ENCODE data around the gene PRKCB.

Gene PRKCB

GRCh38 chr16:24166661-24167528 is 331.1 kb downstream of the PRKCB start:
- DNase-seq (ENCODE audit: low read depth, low spot score): no peak

GRCh38 chr16:24168856-24169255 is 333.1 kb downstream of the PRKCB start:
- DNase-seq (ENCODE audit: low read depth, low spot score): no peak

GRCh38 chr16:24170407-24170806 is 334.6 kb downstream of the PRKCB start:
- DNase-seq (ENCODE audit: low read depth, low spot score): no peak

DNA sequence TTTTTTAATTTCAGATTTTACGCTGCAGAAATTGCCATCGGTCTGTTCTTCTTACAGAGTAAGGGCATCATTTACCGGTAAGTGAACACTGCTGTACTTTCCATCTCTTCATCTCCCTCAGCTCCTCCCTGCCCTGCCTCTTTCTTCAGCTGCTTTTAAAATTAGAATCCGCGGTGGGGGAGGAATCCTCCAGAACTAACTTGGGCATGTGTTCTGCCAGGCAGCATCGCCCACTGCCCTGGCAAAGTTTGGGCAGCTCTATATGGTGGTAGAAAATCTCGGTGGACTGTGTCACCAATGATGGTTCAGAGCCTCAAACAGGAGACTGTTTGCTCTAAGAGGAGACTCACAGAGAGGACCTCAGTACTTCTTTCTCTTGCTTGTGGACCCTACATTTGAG is 338.7 kb downstream of the PRKCB start:
- DNase-seq (ENCODE audit: low read depth, low spot score): no peak

DNA sequence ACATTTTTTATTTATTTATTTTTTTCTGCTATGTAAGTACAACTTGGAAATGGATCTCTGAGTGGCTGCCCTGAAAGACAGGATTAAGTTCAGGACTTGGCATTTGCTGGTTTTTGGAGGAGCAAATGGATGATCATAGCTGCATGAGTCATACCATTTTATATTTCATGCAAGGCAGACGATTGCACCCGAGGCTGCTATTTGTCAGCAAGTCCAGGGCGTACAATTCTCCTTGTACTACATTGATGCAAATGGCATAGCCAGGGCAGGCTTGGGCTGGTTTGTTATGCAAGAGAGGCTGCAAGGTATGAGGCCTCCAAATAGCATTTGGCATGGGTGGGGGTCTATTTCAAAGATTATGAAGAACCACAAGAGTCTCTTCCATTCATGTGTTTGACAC is 339.2 kb downstream of the PRKCB start:
- DNase-seq (ENCODE audit: low read depth, low spot score): no peak

DNA sequence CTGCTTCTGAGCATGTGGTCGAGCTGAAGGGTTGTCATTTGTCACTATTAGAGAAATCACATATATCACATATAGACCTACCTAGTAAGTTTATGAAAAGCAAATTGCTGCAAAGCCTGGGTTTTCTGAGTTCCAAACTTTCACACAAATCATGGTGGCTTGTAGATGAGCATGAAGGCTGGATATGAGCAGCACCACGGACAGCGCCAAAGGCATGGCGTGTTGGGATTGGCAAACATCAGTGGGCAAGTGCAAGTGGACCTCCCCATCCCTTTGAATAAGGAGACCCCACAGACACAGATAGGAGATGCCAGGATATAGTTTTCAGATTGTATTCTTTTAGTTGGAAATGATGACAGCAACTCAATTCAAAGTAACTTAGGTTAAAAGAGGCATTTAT is 342.7 kb downstream of the PRKCB start:
- DNase-seq (ENCODE audit: low read depth, low spot score): no peak

DNA sequence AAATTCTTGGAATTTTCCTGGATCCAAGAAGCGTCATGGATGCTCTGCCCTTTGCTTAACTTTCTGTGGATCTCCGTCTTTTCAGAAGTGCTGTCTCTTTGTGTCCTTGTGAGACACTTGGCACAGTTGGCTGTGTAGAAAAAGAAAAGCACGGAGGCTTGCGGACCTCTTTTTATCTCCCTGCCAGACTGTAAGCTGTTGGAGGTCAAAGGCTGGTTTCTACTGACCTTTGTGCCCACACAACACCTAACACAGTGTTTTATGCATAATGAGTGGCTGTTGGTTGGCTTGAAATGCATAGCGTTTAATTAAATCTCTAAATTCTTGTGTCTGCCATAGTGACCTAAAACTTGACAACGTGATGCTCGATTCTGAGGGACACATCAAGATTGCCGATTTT is 344.7 kb downstream of the PRKCB start:
- no peak for DNase-seq (ENCODE audit: low read depth, low spot score)

GRCh38 chr16:24188021-24188542 is 352.3 kb downstream of the PRKCB start:
- DNase-seq (ENCODE audit: low read depth, low spot score): no peak

DNA sequence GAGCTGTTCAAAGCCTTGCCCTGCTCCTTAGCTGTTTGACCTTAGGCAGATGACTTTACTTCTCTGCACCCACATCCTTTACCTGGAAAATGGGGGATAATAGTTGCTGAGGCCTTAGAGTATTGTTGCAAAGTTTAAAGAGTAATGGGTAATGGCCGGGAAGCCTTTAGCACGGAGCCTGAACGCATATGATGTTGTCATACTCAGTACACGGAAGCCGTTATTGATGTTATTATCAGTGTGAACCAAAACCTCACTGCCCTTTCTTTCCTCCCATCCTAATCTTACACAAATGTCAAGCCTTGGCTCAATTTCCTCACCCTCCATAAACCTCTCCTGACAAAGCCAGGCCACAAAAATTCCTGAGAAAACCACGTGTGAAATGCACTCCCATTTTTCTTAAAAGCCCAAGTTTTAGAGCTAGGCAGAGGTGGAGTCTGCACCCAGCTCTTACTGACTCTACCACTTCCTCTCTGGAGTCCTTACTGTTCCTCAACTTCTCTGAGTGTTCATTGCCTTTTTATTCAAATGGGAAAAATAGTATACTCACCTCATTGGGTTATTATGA is 353.1 kb downstream of the PRKCB start:
- no peak for DNase-seq (ENCODE audit: low read depth, low spot score)

- no peak for DNase-seq (ENCODE audit: low read depth, low spot score)
Observed at GRCh38 chr16:24189941-24190340, 354.2 kb downstream of the PRKCB start.

DNA sequence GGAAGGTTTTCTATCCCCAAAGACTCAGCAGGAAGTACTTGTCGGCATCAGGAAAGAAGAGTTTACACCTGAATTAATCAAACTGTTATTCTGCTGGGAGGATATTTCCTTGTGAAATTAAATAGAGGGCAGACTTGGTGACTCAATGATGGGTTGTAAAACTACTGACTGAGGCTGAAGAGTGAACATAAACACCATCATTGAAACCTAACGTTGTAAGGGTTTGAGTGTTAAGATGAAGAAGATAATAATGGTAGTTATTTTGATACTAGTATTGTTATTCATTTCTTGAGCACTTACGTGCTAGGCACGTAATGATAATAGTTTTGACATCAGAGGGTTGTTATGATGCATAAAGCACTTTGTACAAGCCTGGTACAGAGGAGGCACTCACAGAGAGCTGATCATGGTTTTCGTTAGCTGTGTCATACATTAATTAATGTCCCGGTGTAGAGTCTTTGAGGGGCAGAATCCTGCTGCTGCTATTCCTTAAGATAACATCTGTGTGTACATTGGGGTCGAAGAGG is 356.2 kb downstream of the PRKCB start:
- DNase-seq (ENCODE audit: low read depth, low spot score): no peak

DNA sequence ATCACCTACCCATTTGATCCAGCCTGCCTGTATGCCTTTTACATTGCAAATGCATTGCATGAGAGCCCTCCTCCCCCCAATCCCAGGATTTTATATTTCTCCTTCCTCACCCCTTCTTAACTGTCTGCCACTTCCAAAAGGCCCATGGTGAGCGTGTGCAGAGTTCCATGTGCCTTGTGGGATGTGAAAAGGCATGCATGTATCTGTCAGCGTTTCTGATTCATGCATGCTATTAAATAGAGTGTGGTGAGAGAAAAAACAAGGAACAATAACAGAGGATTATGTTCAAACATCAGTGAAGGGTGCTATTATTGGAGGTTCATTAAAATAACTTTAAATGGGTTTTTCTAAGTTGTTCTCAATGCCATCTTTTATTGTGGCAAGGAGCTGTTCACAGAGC is 359.4 kb downstream of the PRKCB start:
- DNase-seq (ENCODE audit: low read depth, low spot score): no peak

DNA sequence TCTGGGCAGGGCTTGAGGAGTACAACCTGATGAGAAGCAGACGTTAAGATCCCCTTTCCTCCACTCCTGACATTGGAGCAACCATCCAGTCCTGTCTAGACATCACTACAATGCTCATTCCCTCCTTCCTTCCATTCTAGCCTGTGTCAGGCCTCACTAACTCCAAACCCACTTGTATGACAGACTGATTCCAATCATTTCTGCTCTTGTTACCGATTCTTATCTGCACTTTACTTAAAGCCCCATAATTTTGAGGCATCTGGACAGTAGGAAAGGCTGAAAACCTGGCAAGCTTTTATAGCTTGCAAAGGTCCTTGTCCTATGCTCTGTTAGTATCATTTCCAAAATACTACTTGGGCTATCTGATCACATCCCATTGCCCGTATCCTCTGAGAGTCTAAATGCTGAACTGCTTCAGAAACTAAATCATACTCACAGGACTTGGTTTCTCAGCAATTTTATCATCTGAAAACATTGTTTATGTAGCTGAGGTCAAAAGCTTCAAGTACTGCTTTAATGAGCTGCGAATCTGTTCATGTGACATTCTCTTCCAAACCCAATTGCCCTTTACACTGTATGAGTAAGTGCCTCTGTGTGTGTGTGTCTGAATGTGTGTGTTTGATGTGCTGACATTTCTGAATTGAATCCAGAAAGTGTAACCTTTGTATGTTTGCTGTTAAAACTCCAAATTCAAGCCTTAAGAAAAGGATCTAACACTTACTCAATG is 363.2 kb downstream of the PRKCB start:
- DNase-seq (ENCODE audit: low read depth, low spot score): no peak

GRCh38 chr16:24203675-24204074 is 367.9 kb downstream of the PRKCB start:
- no peak for DNase-seq (ENCODE audit: low read depth, low spot score)

DNA sequence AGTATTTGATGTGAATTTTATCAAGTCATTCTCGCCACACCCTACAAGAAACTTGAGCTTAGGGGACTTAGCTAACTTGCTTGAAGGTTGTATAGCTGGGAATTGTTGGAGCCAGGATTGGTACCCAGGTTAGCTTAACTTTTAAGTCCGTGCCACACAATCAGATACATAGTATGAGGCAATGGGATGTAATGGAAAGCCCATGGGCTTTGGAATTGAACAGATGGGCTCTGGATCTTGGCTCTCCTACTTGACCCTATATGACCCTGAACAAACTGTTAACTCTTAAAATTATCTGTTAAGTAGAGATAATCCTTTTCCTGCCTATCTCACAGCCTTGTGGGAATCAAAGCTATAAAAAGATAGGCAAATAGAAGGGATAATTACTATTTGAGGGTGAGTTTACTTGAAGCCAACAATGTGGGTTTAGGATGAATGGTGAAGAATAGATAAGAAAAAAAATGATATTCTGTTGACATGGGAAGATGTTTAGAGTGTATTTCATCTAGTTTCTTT is 368.4 kb downstream of the PRKCB start:
- DNase-seq (ENCODE audit: low read depth, low spot score): no peak

DNA sequence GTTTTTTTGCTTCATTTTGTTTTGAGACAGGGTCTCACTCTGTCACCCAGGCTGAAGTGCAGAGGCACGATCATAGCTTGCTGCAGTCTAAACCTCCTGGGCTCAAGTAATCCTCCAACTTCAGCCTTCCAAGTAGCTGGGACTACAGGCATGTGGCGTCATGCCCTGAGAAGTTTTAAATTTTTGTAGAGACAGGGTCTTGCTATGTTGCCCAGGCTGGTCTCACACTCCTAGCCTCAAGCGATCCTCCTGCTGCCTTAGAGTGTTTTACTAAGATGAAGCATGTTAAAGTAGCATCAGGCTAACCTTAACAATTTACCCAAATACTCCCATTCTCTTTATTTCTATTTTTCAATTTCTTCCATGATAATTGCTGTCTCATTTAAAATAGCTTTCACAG is 371.1 kb downstream of the PRKCB start:
- no peak for DNase-seq (ENCODE audit: low read depth, low spot score)

- no peak for DNase-seq (ENCODE audit: low read depth, low spot score)
Observed at GRCh38 chr16:24208710-24209109, 372.9 kb downstream of the PRKCB start.

GRCh38 chr16:24214992-24215391 is 379.2 kb downstream of the PRKCB start:
- no peak for DNase-seq (ENCODE audit: low read depth, low spot score)

GRCh38 chr16:24216961-24217360 is 381.2 kb downstream of the PRKCB start:
- no peak for DNase-seq (ENCODE audit: low read depth, low spot score)

- no peak for DNase-seq (ENCODE audit: low read depth, low spot score)
Observed at GRCh38 chr16:24217461-24217860, 381.7 kb downstream of the PRKCB start.

DNA sequence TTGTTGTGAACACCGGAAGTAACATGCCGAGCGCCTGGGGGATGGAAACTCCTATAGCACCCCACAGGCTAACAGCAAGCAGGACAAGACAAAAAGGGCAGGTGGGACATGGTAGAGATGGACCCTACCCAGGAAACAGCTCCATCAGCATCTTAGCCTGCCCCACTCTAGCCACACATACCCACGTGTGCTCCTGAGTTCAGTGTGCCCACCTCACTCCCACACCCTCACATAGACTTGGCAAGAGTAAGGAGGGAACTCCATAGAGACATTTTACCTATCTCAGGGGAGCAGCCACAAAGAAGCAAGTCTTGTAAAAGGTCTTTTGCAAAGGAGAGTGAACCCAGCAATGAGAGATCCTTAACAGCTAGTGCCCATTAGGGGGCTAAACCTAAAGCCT is 382.5 kb downstream of the PRKCB start:
- DNase-seq (ENCODE audit: low read depth, low spot score): no peak

- no peak for DNase-seq (ENCODE audit: low read depth, low spot score)
Observed at GRCh38 chr16:24221219-24221618, 385.4 kb downstream of the PRKCB start.

All from activated CD4-positive, CD25-positive, alpha-beta regulatory T cell treated with anti-CD3 and anti-CD28 coated beads, Interleukin-2, amount 50 U/mL, for 16 hours (primary cell).